ENCODE measurements around the gene DUOXA2.

The DUOXA2 gene

DNA sequence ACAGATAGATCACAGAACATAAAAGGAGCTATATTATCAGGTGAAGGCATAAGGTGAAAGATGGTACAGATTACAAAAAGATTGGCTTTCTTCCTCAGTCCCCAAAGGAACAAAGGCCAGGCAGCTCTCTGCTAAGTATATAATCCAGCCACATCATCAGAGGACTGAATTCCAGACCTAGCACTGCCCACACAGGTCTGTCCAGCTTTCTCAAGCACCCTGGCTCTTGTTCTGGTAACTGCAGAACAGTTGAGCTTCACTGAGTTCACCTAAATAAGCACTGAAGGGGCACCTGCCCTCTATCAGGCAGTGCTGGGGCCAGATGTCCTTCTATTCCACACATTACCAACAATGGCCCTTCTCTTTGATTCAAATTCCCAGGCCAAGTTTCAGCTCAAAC lies 9.3 kb downstream of the DUOXA2 start:
- Histone ChIP-seq H3K79me2 (ENCODE audit: insufficient read depth, low read depth) (no peaks in the 10 kb centered on the region), H3K9ac (no peak overlapping the region), H3K36me3 (ENCODE audit: insufficient read depth) (no peaks in the 10 kb centered on the region), H3K27ac (no peak overlapping the region), H3K4me2 (no peak overlapping the region), H3K4me3 (IDR thresholded peaks at IDR 0.05; ENCODE audit: insufficient read depth, low read depth, low read length) (no peak overlapping the region), H3K4me1 (ENCODE audit: low read depth, poor library complexity, severe bottlenecking) (no peaks in the 10 kb centered on the region), H2AFZ (ENCODE audit: low read depth) (no peak overlapping the region), H4K20me1 (ENCODE audit: insufficient read depth) (no peaks in the 10 kb centered on the region), H3K27me3 (ENCODE audit: insufficient read depth, low read depth) (no peaks in the 10 kb centered on the region)
- TF ChIP-seq, protein P1, sequence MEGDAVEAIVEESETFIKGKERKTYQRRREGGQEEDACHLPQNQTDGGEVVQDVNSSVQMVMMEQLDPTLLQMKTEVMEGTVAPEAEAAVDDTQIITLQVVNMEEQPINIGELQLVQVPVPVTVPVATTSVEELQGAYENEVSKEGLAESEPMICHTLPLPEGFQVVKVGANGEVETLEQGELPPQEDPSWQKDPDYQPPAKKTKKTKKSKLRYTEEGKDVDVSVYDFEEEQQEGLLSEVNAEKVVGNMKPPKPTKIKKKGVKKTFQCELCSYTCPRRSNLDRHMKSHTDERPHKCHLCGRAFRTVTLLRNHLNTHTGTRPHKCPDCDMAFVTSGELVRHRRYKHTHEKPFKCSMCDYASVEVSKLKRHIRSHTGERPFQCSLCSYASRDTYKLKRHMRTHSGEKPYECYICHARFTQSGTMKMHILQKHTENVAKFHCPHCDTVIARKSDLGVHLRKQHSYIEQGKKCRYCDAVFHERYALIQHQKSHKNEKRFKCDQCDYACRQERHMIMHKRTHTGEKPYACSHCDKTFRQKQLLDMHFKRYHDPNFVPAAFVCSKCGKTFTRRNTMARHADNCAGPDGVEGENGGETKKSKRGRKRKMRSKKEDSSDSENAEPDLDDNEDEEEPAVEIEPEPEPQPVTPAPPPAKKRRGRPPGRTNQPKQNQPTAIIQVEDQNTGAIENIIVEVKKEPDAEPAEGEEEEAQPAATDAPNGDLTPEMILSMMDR (conservative IDR thresholded peaks at IDR 0.05; ENCODE audit: low read depth, low read length) = no peak

DNA sequence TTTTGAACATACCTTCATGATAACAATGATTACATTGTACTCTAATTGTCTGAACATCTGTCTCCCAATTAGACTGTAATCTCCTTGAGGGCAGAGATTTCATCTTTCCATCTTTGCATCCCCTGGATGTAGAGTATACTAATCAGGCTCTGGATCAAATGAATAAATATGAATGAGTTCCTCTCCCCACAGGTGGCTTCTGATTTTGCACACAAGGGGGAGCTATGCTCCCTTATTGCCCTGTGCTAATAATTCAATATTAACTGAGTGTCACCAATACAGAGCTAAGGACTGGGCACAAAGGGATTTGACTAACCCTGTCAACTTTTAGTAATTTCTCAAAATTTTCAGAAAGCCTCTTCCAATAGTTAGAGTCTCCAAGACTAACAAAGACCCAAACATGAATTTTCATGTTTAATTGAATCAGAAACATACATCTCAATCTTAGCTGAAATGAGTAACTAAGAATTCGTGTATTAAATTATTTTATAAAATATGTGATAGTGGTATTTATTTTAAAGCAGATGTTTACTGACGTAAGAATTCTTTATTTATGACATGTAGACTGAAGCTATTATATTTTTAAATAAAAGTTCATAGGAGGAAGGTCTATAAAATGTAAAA lies 12.5 kb downstream of the DUOXA2 start:
- H3K79me2 ChIP-seq (ENCODE audit: insufficient read depth, low read depth) = no peaks in the 10 kb centered on the region
- no peak overlapping the region for H3K9ac ChIP-seq
- no peak overlapping the region for H3K4me2 ChIP-seq
- H2AFZ ChIP-seq (ENCODE audit: low read depth) = no peak overlapping the region
- H3K27me3 ChIP-seq (ENCODE audit: insufficient read depth, low read depth) = no peaks in the 10 kb centered on the region
- TF ChIP-seq, protein P1 (conservative IDR thresholded peaks at IDR 0.05; ENCODE audit: low read depth, low read length) = peak; percentile 83
- H3K4me3 ChIP-seq (IDR thresholded peaks at IDR 0.05; ENCODE audit: insufficient read depth, low read depth, low read length) = no peak overlapping the region
- H4K20me1 ChIP-seq (ENCODE audit: insufficient read depth) = no peaks in the 10 kb centered on the region
- H3K27ac ChIP-seq = no peak overlapping the region
- no peaks in the 10 kb centered on the region for H3K4me1 ChIP-seq (ENCODE audit: low read depth, poor library complexity, severe bottlenecking)
- no peaks in the 10 kb centered on the region for H3K36me3 ChIP-seq (ENCODE audit: insufficient read depth)

DNA sequence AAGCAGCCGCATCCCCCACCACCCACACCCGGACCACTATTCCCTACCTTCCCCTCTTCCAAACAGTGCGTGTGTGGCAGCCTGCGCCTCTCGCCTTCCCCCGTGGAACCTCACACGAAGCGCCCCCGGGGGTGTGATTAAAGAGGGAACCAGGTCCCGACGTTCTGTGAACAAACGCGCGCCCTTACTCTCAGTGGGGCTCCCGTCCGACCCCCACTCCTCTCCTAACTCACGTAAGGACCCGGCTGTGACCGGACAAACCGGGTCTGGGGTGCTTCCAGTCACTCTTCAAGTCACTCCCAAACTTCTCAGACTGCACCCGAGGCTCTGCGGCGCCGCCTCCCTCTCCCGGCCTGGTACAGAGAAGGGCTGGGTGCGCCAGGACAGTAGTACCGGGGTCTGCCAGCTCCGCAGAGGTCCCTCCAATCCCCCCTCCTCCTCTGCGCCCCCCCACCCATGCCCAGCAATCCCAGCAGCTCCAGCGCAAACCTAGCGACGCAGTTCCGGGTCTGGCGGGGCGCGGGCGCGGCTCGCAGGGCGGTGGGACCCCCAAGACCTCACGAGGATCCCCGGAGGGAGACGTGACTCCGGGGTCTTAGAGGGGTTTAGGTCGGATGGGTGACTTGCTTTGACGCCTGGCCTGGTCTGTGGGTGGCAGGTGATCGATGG lies 15.0 kb downstream of the DUOXA2 start:
- no peaks in the 10 kb centered on the region for H3K36me3 ChIP-seq (ENCODE audit: insufficient read depth)
- H2AFZ ChIP-seq (ENCODE audit: low read depth) = no peak overlapping the region
- no peak overlapping the region for H3K4me3 ChIP-seq (IDR thresholded peaks at IDR 0.05; ENCODE audit: insufficient read depth, low read depth, low read length)
- H3K27me3 ChIP-seq (ENCODE audit: insufficient read depth, low read depth) = no peaks in the 10 kb centered on the region
- no peak overlapping the region for H3K9ac ChIP-seq
- no peak overlapping the region for H3K4me2 ChIP-seq
- H3K4me1 ChIP-seq (ENCODE audit: low read depth, poor library complexity, severe bottlenecking) = no peaks in the 10 kb centered on the region
- TF ChIP-seq, protein P1 (conservative IDR thresholded peaks at IDR 0.05; ENCODE audit: low read depth, low read length) = no peak
- no peaks in the 10 kb centered on the region for H3K79me2 ChIP-seq (ENCODE audit: insufficient read depth, low read depth)
- no peak overlapping the region for H3K27ac ChIP-seq
- no peaks in the 10 kb centered on the region for H4K20me1 ChIP-seq (ENCODE audit: insufficient read depth)

DNA sequence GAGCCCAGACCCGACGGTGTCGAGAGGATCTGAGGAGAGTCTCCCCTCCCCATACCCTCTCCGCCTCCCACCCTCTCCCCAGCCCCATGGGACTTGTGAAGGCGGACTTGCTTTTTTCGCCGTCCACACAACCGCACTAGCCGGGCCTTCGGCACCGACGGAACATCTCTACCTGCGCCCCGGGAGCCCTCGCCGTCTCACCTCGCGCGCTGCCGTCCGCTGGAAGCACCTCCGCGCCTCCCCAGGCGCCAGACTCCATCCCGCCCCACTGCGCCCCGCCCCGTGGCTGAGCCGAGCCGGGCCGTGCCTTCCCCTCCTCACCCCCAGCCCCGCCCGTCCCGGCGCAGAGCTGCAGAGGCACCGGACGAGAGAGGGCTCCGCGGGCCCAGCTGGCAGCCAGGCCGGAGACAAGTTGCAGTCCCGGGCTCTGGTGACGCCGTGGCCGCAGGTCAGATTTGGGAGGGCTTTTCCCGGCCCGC lies 15.6 kb downstream of the DUOXA2 start, which contains the start of the genes DUOX1 and DUOXA1:
Gene DUOX1 (plus strand): TSS at position 344 of the 479 bp plus-strand sequence. CDS start 1,973 bp downstream, outside the sequence.
Gene DUOXA1 (minus strand): TSS at position 229 of the 479 bp plus-strand sequence. CDS start 6,865 bp downstream, outside the sequence.
- H2AFZ ChIP-seq (ENCODE audit: low read depth) = no peak within 1 kb of the TSS
- no peak within 1 kb of the TSS for H3K4me3 ChIP-seq (IDR thresholded peaks at IDR 0.05; ENCODE audit: insufficient read depth, low read depth, low read length)
- no peaks in the 10 kb centered on the region for H3K36me3 ChIP-seq (ENCODE audit: insufficient read depth)
- H3K4me2 ChIP-seq = no peak within 1 kb of the TSS
- H3K79me2 ChIP-seq (ENCODE audit: insufficient read depth, low read depth) = no peaks in the 10 kb centered on the region
- no peak within 1 kb of the TSS for H3K27ac ChIP-seq
- no peaks in the 10 kb centered on the region for H4K20me1 ChIP-seq (ENCODE audit: insufficient read depth)
- H3K9ac ChIP-seq = no peak within 1 kb of the TSS
- TF ChIP-seq, protein P1 (conservative IDR thresholded peaks at IDR 0.05; ENCODE audit: low read depth, low read length) = no peak
- no peaks in the 10 kb centered on the region for H3K27me3 ChIP-seq (ENCODE audit: insufficient read depth, low read depth)
- no peaks in the 10 kb centered on the region for H3K4me1 ChIP-seq (ENCODE audit: low read depth, poor library complexity, severe bottlenecking)
